NT2/D1 (cell line): Measurements from ENCODE around the gene CALHM3.
"Not testable (repeated sequence)": the region's sequence is repeated elsewhere in the genome, so short reads cannot be mapped to it uniquely, and the experiment has no call there.

Experiments used
- DNase-seq: peaks from one replicate; pipeline ENCODE4 v3.0.0-alpha.2; 2011; ENCODE audit warnings: low read depth, low spot score
- H3K27me3 ChIP-seq: 2 replicates; pipeline ENCODE4 v1.6.0; 2011; ENCODE audit warnings: mild to moderate bottlenecking; ENCODE audit not compliant: insufficient read length, insufficient read depth
- H3K36me3 ChIP-seq: 2 replicates; pipeline ENCODE4 v1.6.1; 2011; ENCODE audit warnings: mild to moderate bottlenecking, low read length, mixed read lengths; ENCODE audit not compliant: insufficient read depth, insufficient read length
- H3K4me1 ChIP-seq: 2 replicates; pipeline ENCODE4 v1.5.1; 2011; ENCODE audit not compliant: insufficient read depth, insufficient read length
- H3K4me3 ChIP-seq: 2 replicates; pipeline ENCODE4 v1.5.1; 2011; ENCODE audit warnings: low read depth; ENCODE audit not compliant: insufficient read length
- H3K9ac ChIP-seq: 2 replicates; pipeline ENCODE4 v1.6.0; 2011; ENCODE audit warnings: low read depth; ENCODE audit not compliant: insufficient read length
- H3K9me3 ChIP-seq: 2 replicates; pipeline ENCODE4 v1.5.1; 2011; ENCODE audit warnings: mild to moderate bottlenecking, low read length; ENCODE audit not compliant: insufficient read depth
- SUZ12 ChIP-seq: IDR thresholded peaks from 2 replicates; pipeline ENCODE4 v1.6.1; 2011; ENCODE audit not compliant: insufficient read length, insufficient read depth; ENCODE audit errors: extremely low read depth
- YY1 ChIP-seq: IDR thresholded peaks from 2 replicates; pipeline ENCODE4 v1.6.1; 2011; ENCODE audit not compliant: insufficient read length, insufficient read depth
- ZNF274 ChIP-seq: IDR thresholded peaks from 2 replicates; pipeline ENCODE4 v1.6.1; 2011; ENCODE audit warnings: mild to moderate bottlenecking, low read depth, low read length

CALHM3 gene

GRCh38 chr10:103507235-103508191, 28.5 kb upstream of the CALHM3 start:
- Histone ChIP-seq H3K9me3 (no peaks in the 10 kb centered on the region), H3K27me3 (no peaks in the 10 kb centered on the region), H3K9ac (no peak overlapping the region), H3K4me1 (peaks cover 5% of the 10 kb centered on the region), H3K36me3 (no peaks in the 10 kb centered on the region), H3K4me3 (no peak overlapping the region)
- TF ChIP-seq YY1 (no peak), SUZ12 (no peak), ZNF274 (no peak)
- no peak for DNase-seq

- Histone ChIP-seq H3K9me3 (no peaks in the 10 kb centered on the region), H3K4me3 (no peak overlapping the region), H3K27me3 (no peaks in the 10 kb centered on the region), H3K36me3 (no peaks in the 10 kb centered on the region), H3K9ac (no peak overlapping the region), H3K4me1 (peaks cover 5% of the 10 kb centered on the region)
- DNase-seq = no peak
- TF ChIP-seq YY1 (no peak), ZNF274 (no peak), SUZ12 (no peak)
Measured at GRCh38 chr10:103506061-103506460, 27.0 kb upstream of the CALHM3 start.

GRCh38 chr10:103504181-103504783, 25.2 kb upstream of the CALHM3 start:
- Histone ChIP-seq H3K4me3 (no peak overlapping the region), H3K4me1 (peaks cover 13% of the 10 kb centered on the region), H3K27me3 (no peaks in the 10 kb centered on the region), H3K9me3 (no peaks in the 10 kb centered on the region), H3K36me3 (no peaks in the 10 kb centered on the region), H3K9ac (no peak overlapping the region)
- no peak for DNase-seq
- no peak for TF ChIP-seq YY1
- no peak for TF ChIP-seq SUZ12
- TF ChIP-seq ZNF274 = no peak

GRCh38 chr10:103503777-103504176, 24.7 kb upstream of the CALHM3 start:
- H3K9me3 ChIP-seq, H3K36me3 ChIP-seq, H3K9ac ChIP-seq, H3K4me3 ChIP-seq, DNase-seq, H3K27me3 ChIP-seq: not testable (repeated sequence)
- H3K4me1 ChIP-seq = peaks cover 13% of the 10 kb centered on the region

- Histone ChIP-seq H3K27me3 (no peaks in the 10 kb centered on the region), H3K4me3 (no peak overlapping the region), H3K9me3 (no peaks in the 10 kb centered on the region), H3K4me1 (peaks cover 13% of the 10 kb centered on the region), H3K36me3 (no peaks in the 10 kb centered on the region), H3K9ac (no peak overlapping the region)
- TF ChIP-seq ZNF274 = no peak
- DNase-seq = no peak
Measured at GRCh38 chr10:103502849-103503660, 24.0 kb upstream of the CALHM3 start.

- Histone ChIP-seq H3K36me3 (no peaks in the 10 kb centered on the region), H3K4me1 (peaks cover 10% of the 10 kb centered on the region), H3K9me3 (no peaks in the 10 kb centered on the region), H3K9ac (no peak overlapping the region), H3K27me3 (peaks cover 7% of the 10 kb centered on the region), H3K4me3 (no peak overlapping the region)
- TF ChIP-seq SUZ12 = no peak
- no peak for TF ChIP-seq YY1
- no peak for TF ChIP-seq ZNF274
- no peak for DNase-seq
Measured at GRCh38 chr10:103501186-103501585, 22.1 kb upstream of the CALHM3 start.

- peaks cover 8% of the 10 kb centered on the region for H3K4me1 ChIP-seq
Measured at GRCh38 chr10:103500481-103500880, 21.4 kb upstream of the CALHM3 start.

More at GRCh38 chr10:103500481-103500880, 21.4 kb upstream of the CALHM3 start:
- no peak for DNase-seq
- Histone ChIP-seq H3K27me3 (peaks cover 14% of the 10 kb centered on the region), H3K36me3 (no peaks in the 10 kb centered on the region), H3K4me3 (no peak overlapping the region), H3K9ac (peak overlapping the region; percentile 12), H3K9me3 (no peaks in the 10 kb centered on the region)
- TF ChIP-seq ZNF274 (no peak), YY1 (no peak), SUZ12 (no peak)
